Uterus (tissue), 2 donors: ENCODE data around the gene RHO.

Source experiments
- POLR2A ChIP-seq, 2 donors: fragments of 450-650 bp; IDR thresholded peaks; one replicate each; pipeline ENCODE4 v1.6.1; 2016; ENCODE audit warnings: antibody characterized with exemption in 2 of 2, mild to moderate bottlenecking in 1 of 2, moderate library complexity in 1 of 2
- TF ChIP-seq, protein P1 (sequence below), 4 experiments: fragments of 200-600 bp in 2 of 4; fragments of 450-650 bp in 2 of 4; sonication (generic) in 2 of 4; IDR thresholded peaks; one replicate each; pipeline ENCODE4 v1.5.1; 2016 to 2019; ENCODE audit warnings: antibody characterized with exemption in 4 of 4, mild to moderate bottlenecking in 2 of 4, moderate library complexity in 1 of 4

GRCh38 chr3:129522953-129523352 is 5.5 kb upstream of the RHO start:
- TF ChIP-seq, protein P1, sequence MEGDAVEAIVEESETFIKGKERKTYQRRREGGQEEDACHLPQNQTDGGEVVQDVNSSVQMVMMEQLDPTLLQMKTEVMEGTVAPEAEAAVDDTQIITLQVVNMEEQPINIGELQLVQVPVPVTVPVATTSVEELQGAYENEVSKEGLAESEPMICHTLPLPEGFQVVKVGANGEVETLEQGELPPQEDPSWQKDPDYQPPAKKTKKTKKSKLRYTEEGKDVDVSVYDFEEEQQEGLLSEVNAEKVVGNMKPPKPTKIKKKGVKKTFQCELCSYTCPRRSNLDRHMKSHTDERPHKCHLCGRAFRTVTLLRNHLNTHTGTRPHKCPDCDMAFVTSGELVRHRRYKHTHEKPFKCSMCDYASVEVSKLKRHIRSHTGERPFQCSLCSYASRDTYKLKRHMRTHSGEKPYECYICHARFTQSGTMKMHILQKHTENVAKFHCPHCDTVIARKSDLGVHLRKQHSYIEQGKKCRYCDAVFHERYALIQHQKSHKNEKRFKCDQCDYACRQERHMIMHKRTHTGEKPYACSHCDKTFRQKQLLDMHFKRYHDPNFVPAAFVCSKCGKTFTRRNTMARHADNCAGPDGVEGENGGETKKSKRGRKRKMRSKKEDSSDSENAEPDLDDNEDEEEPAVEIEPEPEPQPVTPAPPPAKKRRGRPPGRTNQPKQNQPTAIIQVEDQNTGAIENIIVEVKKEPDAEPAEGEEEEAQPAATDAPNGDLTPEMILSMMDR (IDR thresholded peaks at IDR 0.05): no peak
- no peak for TF ChIP-seq POLR2A (IDR thresholded peaks at IDR 0.05)
